Caco-2 (cell line): ENCODE measurements around the gene ZSCAN21. TPM values are rescaled to one million over a fixed set of nuclear protein-coding genes. Genes with fewer than 3 reads are reported as not detected.

Experiments used
- BruUV-seq: library from RNA; stranded (reverse); fragments of 400-500 nt; replicated peaks from 2 replicates; lab custom pipeline; 2021; lab: Mats Ljungman, UMichigan
- CTCF ChIA-PET: fragments of 300-600 bp; sonication (Branson Sonifier 250); formaldehyde crosslinking; loops from one replicate; lab custom pipeline; 2022; ENCODE audit warnings: antibody characterized with exemption; lab: Charles Lee
- POLR2A ChIA-PET: fragments of 300-600 bp; sonication (Branson Sonifier 250); formaldehyde crosslinking; loops from one replicate; lab custom pipeline; 2022; ENCODE audit warnings: antibody characterized with exemption; lab: Charles Lee
- DNase-seq, 2 experiments: peaks; one replicate each; pipeline versions ENCODE4 v3.0.0 to v3.0.0-alpha.2; 2020 to 2022
- H3K27me3 ChIP-seq: replicated peaks from 2 replicates; pipeline ENCODE4 v1.6.0; 2011; ENCODE audit warnings: low read length; ENCODE audit not compliant: control insufficient read depth, insufficient read depth
- H3K36me3 ChIP-seq: 2 replicates; pipeline ENCODE4 v1.5.1; 2011; ENCODE audit warnings: low read length; ENCODE audit not compliant: control insufficient read depth, insufficient read depth
- H3K4me1 ChIP-seq: fragments of 250-450 bp; sonication (Bioruptor Pico); 2 replicates; pipeline ENCODE4 v1.5.1; 2020; ENCODE audit warnings: mild to moderate bottlenecking
- H3K4me3 ChIP-seq: 2 replicates; pipeline ENCODE4 v1.5.1; 2011; ENCODE audit warnings: low read depth, mild to moderate bottlenecking, control low read depth, low read length
- H3K9me3 ChIP-seq: fragments of 250-450 bp; sonication (Bioruptor Pico); 2 replicates; pipeline ENCODE4 v1.5.1; 2020; ENCODE audit warnings: mild to moderate bottlenecking, moderate library complexity
- H3K27ac Mint-ChIP-seq: one replicate; pipeline ENCODE4 v1.8.0; 2022; ENCODE audit warnings: mixed read lengths; ENCODE audit not compliant: unreplicated experiment
- H3K27me3 Mint-ChIP-seq: one replicate; pipeline ENCODE4 v1.8.0; 2022; ENCODE audit warnings: mixed read lengths; ENCODE audit not compliant: insufficient read depth, unreplicated experiment
- H3K36me3 Mint-ChIP-seq: one replicate; pipeline ENCODE4 v1.8.0; 2022; ENCODE audit warnings: mild to moderate bottlenecking, mixed read lengths; ENCODE audit not compliant: insufficient read depth, unreplicated experiment
- H3K4me1 Mint-ChIP-seq: one replicate; pipeline ENCODE4 v1.8.0; 2022; ENCODE audit warnings: low read depth, mixed read lengths; ENCODE audit not compliant: unreplicated experiment
- H3K4me3 Mint-ChIP-seq: one replicate; pipeline ENCODE4 v1.8.0; 2022; ENCODE audit warnings: mild to moderate bottlenecking, moderate library complexity, mixed read lengths; ENCODE audit not compliant: unreplicated experiment
- H3K9me3 Mint-ChIP-seq: one replicate; pipeline ENCODE4 v1.8.0; 2022; ENCODE audit warnings: mixed read lengths; ENCODE audit not compliant: unreplicated experiment
- CTCF ChIP-seq, 2 experiments: fragments of 200-600 bp in 1 of 2; IDR thresholded peaks; 1 replicate in 1 of 2; 2 replicates in 1 of 2; pipeline versions ENCODE4 v1.5.1 to v1.8.0; 2011 to 2022; ENCODE audit warnings: antibody characterized with exemption in 1 of 2, control low read depth in 1 of 2, inconsistent platforms in 1 of 2, low read depth in 1 of 2, low read length in 1 of 2, mild to moderate bottlenecking in 1 of 2, moderate library complexity in 1 of 2; ENCODE audit not compliant: insufficient read depth in 1 of 2, severe bottlenecking in 1 of 2, unreplicated experiment in 1 of 2
- intact Hi-C: fragments of 100-400 bp; cut with micrococcal nuclease; formaldehyde crosslinking; loops from one replicate; pipeline ENCODE4 v1.10.0; 2022; ENCODE audit not compliant: unreplicated experiment
- total RNA-seq: library from RNA; stranded (reverse); gene quantifications from 2 replicates; pipeline ENCODE4 v1.2.3, GENCODE V29; 2022

ZSCAN21 gene
- total RNA-seq, 1 experiment from 2014 or later: 16.7 TPM

GRCh38 chr7:100057006-100057405, 7.4 kb downstream of the ZSCAN21 start:
- peaks cover 55% of the 10 kb centered on the region for H3K36me3 Mint-ChIP-seq
- CTCF ChIA-PET: no interaction called here
- no peak for DNase-seq
- H3K27ac Mint-ChIP-seq: no peak overlapping the region
- H3K27me3 Mint-ChIP-seq: no peaks in the 10 kb centered on the region
- Histone ChIP-seq H3K9me3 (no peaks in the 10 kb centered on the region), H3K4me1 (no peaks in the 10 kb centered on the region), H3K36me3 (peaks cover 2% of the 10 kb centered on the region), H3K27me3 (no peaks in the 10 kb centered on the region), H3K4me3 (no peak overlapping the region)
- H3K4me1 Mint-ChIP-seq: no peaks in the 10 kb centered on the region
- no TSS peak for BruUV-seq
- TF ChIP-seq CTCF (IDR thresholded peaks at IDR 0.05; ENCODE audit: insufficient read depth in 1 of 2, low read depth in 1 of 2, low read length in 1 of 2, severe bottlenecking in 1 of 2, unreplicated experiment in 1 of 2): no peak
- POLR2A ChIA-PET: interaction anchor here (0.6 kb wide), 1 partner anchor 45 kb away, joined by 3 read pairs; no protein-coding TSS in a partner anchor
- no peaks in the 10 kb centered on the region for H3K9me3 Mint-ChIP-seq
- H3K4me3 Mint-ChIP-seq: no peak overlapping the region
- intact Hi-C loops: no loop called here

- TF ChIP-seq CTCF (IDR thresholded peaks at IDR 0.05; ENCODE audit: insufficient read depth in 1 of 2, low read depth in 1 of 2, low read length in 1 of 2, severe bottlenecking in 1 of 2, unreplicated experiment in 1 of 2): no peak
- Histone ChIP-seq H3K9me3 (no peaks in the 10 kb centered on the region), H3K36me3 (peaks cover 2% of the 10 kb centered on the region), H3K4me3 (no peak overlapping the region), H3K27me3 (no peaks in the 10 kb centered on the region), H3K4me1 (no peaks in the 10 kb centered on the region)
- peaks cover 71% of the 10 kb centered on the region for H3K36me3 Mint-ChIP-seq
- H3K9me3 Mint-ChIP-seq: no peaks in the 10 kb centered on the region
- H3K27me3 Mint-ChIP-seq: no peaks in the 10 kb centered on the region
- no peak overlapping the region for H3K27ac Mint-ChIP-seq
- ChIA-PET CTCF (no interaction called here), POLR2A (no interaction called here)
- intact Hi-C loops: no loop called here
- no peak for DNase-seq
- H3K4me1 Mint-ChIP-seq: no peaks in the 10 kb centered on the region
- no TSS peak for BruUV-seq
- no peak overlapping the region for H3K4me3 Mint-ChIP-seq
These were observed 9.7 kb downstream of the ZSCAN21 start for GRCh38 chr7:100059251-100059739.

- CTCF ChIA-PET: no interaction called here
- Mint-ChIP-seq H3K4me3 (no peak overlapping the region), H3K27ac (no peak overlapping the region), H3K4me1 (no peaks in the 10 kb centered on the region), H3K36me3 (peaks cover 77% of the 10 kb centered on the region), H3K27me3 (no peaks in the 10 kb centered on the region), H3K9me3 (no peaks in the 10 kb centered on the region)
- no peak for TF ChIP-seq CTCF (IDR thresholded peaks at IDR 0.05; ENCODE audit: insufficient read depth in 1 of 2, low read depth in 1 of 2, low read length in 1 of 2, severe bottlenecking in 1 of 2, unreplicated experiment in 1 of 2)
- Histone ChIP-seq H3K9me3 (no peaks in the 10 kb centered on the region), H3K27me3 (no peaks in the 10 kb centered on the region), H3K36me3 (peaks cover 2% of the 10 kb centered on the region), H3K4me1 (no peaks in the 10 kb centered on the region; the same call in 1 of the 2 replicates), H3K4me3 (no peak overlapping the region)
- POLR2A ChIA-PET: no interaction called here
- no TSS peak for BruUV-seq
- intact Hi-C loops: no loop called here
- DNase-seq: no peak
These were observed 12.1 kb downstream of the ZSCAN21 start for GRCh38 chr7:100061518-100062193.
